DMS114 treated with DMSO at 0.1 percent for 48 hours (cell line): ENCODE results near the gene RXFP1.
"Not testable (repeated sequence)": the region's sequence is repeated elsewhere in the genome, so short reads cannot be mapped to it uniquely, and the experiment has no call there.

Experiments used
- DNase-seq: peaks from one replicate; lab custom pipeline; 2025; ENCODE audit not compliant: unreplicated experiment; lab: John Stamatoyannopoulos, UW

The RXFP1 gene

GRCh38 chr4:158606969-158607368 is 85.3 kb downstream of the RXFP1 start:
- no peak for DNase-seq

- no peak for DNase-seq
Measured at GRCh38 chr4:158609116-158609515, 87.4 kb downstream of the RXFP1 start.

- no peak for DNase-seq
Measured at GRCh38 chr4:158610790-158611189, 89.1 kb downstream of the RXFP1 start.

- DNase-seq, result no peak
Measured at GRCh38 chr4:158613046-158613445, 91.4 kb downstream of the RXFP1 start.

GRCh38 chr4:158617956-158618355 is 96.3 kb downstream of the RXFP1 start:
- no peak for DNase-seq

- DNase-seq, result no peak
Measured at GRCh38 chr4:158621729-158622128, 100.0 kb downstream of the RXFP1 start.

GRCh38 chr4:158622251-158622650 is 100.6 kb downstream of the RXFP1 start:
- no peak for DNase-seq

GRCh38 chr4:158624889-158625478 is 103.3 kb downstream of the RXFP1 start:
- DNase-seq, result peak; percentile 63

- no peak for DNase-seq
Measured at GRCh38 chr4:158625544-158625943, 103.9 kb downstream of the RXFP1 start.

GRCh38 chr4:158630893-158631292 is 109.2 kb downstream of the RXFP1 start:
- no peak for DNase-seq

GRCh38 chr4:158636619-158637018 is 114.9 kb downstream of the RXFP1 start:
- DNase-seq, result no peak

GRCh38 chr4:158644356-158644755 is 122.7 kb downstream of the RXFP1 start:
- no peak for DNase-seq

- DNase-seq, result no peak
Measured at GRCh38 chr4:158644760-158645159, 123.1 kb downstream of the RXFP1 start.

GRCh38 chr4:158649111-158649680 is 127.5 kb downstream of the RXFP1 start:
- no peak for DNase-seq

GRCh38 chr4:158652920-158653319 is 131.2 kb downstream of the RXFP1 start:
- DNase-seq, result no peak

- no peak for DNase-seq
Measured at GRCh38 chr4:158656439-158656838, 134.8 kb downstream of the RXFP1 start.

GRCh38 chr4:158657291-158657690 is 135.6 kb downstream of the RXFP1 start:
- DNase-seq, result no peak

- DNase-seq, result not testable (repeated sequence)
Measured at GRCh38 chr4:158663255-158663654, 141.6 kb downstream of the RXFP1 start.

- DNase-seq, result not testable (repeated sequence)
Measured at GRCh38 chr4:158663707-158664625, 142.3 kb downstream of the RXFP1 start.

GRCh38 chr4:158664806-158665205 is 143.1 kb downstream of the RXFP1 start:
- no peak for DNase-seq

GRCh38 chr4:158666892-158667291 is 145.2 kb downstream of the RXFP1 start:
- no peak for DNase-seq

- DNase-seq, result peak; percentile 15
Measured at GRCh38 chr4:158667651-158668198, 146.0 kb downstream of the RXFP1 start.
